H9 (cell line): ENCODE data around the gene PDZD2. TPM values are rescaled to one million over a fixed set of nuclear protein-coding genes. Genes with fewer than 3 reads are reported as not detected.

Experiments
- DNase-seq: peaks from one replicate; pipeline ENCODE4 v3.0.0-alpha.2; 2017
- H2AFZ ChIP-seq: one replicate; pipeline ENCODE4 v1.6.1; 2013; ENCODE audit warnings: mild to moderate bottlenecking, low read length, control low read depth, moderate library complexity
- H2AK5ac ChIP-seq: 2 replicates; pipeline ENCODE4 v1.6.1; 2013; ENCODE audit warnings: low read length, control low read depth, mixed read lengths; ENCODE audit not compliant: insufficient read length
- H2BK120ac ChIP-seq: one replicate; pipeline ENCODE4 v1.6.1; 2013; ENCODE audit warnings: low read depth, mild to moderate bottlenecking, low read length, control low read depth, inconsistent platforms; ENCODE audit not compliant: poor library complexity, severe bottlenecking
- H2BK12ac ChIP-seq: 2 replicates; pipeline ENCODE4 v1.6.1; 2013; ENCODE audit warnings: low read length, control low read depth, mixed read lengths, low read depth; ENCODE audit not compliant: insufficient read length
- H2BK15ac ChIP-seq: 2 replicates; pipeline ENCODE4 v1.6.1; 2013; ENCODE audit warnings: low read depth, low read length, control low read depth
- H2BK20ac ChIP-seq: one replicate; pipeline ENCODE4 v1.6.1; 2013; ENCODE audit warnings: low read depth, mild to moderate bottlenecking, low read length, control low read depth, inconsistent platforms; ENCODE audit not compliant: poor library complexity, severe bottlenecking
- H2BK5ac ChIP-seq: 2 replicates; pipeline ENCODE4 v1.6.1; 2013; ENCODE audit warnings: low read length, control low read depth, mixed read lengths; ENCODE audit not compliant: insufficient read length
- H3K14ac ChIP-seq: 2 replicates; pipeline ENCODE4 v1.6.1; 2013; ENCODE audit warnings: low read length, control low read depth; ENCODE audit not compliant: insufficient read depth
- H3K18ac ChIP-seq: 2 replicates; pipeline ENCODE4 v1.6.1; 2013; ENCODE audit warnings: low read depth, mild to moderate bottlenecking, mixed read lengths, low read length, control low read depth; ENCODE audit not compliant: insufficient read length
- H3K23ac ChIP-seq: 2 replicates; pipeline ENCODE4 v1.6.1; 2013; ENCODE audit warnings: low read length, control low read depth, mixed read lengths, low read depth; ENCODE audit not compliant: insufficient read length
- H3K23me2 ChIP-seq: 2 replicates; pipeline ENCODE4 v1.6.1; 2013; ENCODE audit warnings: low read depth, mild to moderate bottlenecking, mixed read lengths, low read length, control low read depth; ENCODE audit not compliant: insufficient read length, poor library complexity, severe bottlenecking
- H3K27ac ChIP-seq: 2 replicates; pipeline ENCODE4 v1.5.1; 2013; ENCODE audit warnings: low read length, control low read depth, mixed read lengths, low read depth; ENCODE audit not compliant: insufficient read length
- H3K27me3 ChIP-seq: 2 replicates; pipeline ENCODE4 v1.6.1; 2013; ENCODE audit warnings: low read length, control low read depth, inconsistent platforms; ENCODE audit not compliant: insufficient read depth
- H3K4ac ChIP-seq: 2 replicates; pipeline ENCODE4 v1.6.1; 2013; ENCODE audit warnings: low read depth, mild to moderate bottlenecking, control low read depth, inconsistent platforms, low read length, moderate library complexity
- H3K4me1 ChIP-seq: 2 replicates; pipeline ENCODE4 v1.6.1; 2013; ENCODE audit warnings: low read length, control low read depth, inconsistent platforms; ENCODE audit not compliant: insufficient read depth
- H3K4me2 ChIP-seq: 2 replicates; pipeline ENCODE4 v1.6.1; 2013; ENCODE audit warnings: low read length, control low read depth, mixed read lengths; ENCODE audit not compliant: insufficient read length, insufficient read depth
- H3K56ac ChIP-seq: 2 replicates; pipeline ENCODE4 v1.6.1; 2013; ENCODE audit warnings: low read depth, mild to moderate bottlenecking, mixed read lengths, low read length, control low read depth; ENCODE audit not compliant: insufficient read length
- H3K79me1 ChIP-seq: 2 replicates; pipeline ENCODE4 v1.6.1; 2013; ENCODE audit warnings: low read depth, mild to moderate bottlenecking, moderate library complexity, low read length, control low read depth, inconsistent platforms; ENCODE audit not compliant: insufficient read depth, poor library complexity, severe bottlenecking
- H3K79me2 ChIP-seq: 2 replicates; pipeline ENCODE4 v1.6.1; 2013; ENCODE audit warnings: low read length, control low read depth, inconsistent platforms; ENCODE audit not compliant: insufficient read depth
- H3K9ac ChIP-seq: 2 replicates; pipeline ENCODE4 v1.6.1; 2013; ENCODE audit warnings: low read length, control low read depth, mixed read lengths; ENCODE audit not compliant: insufficient read length; ENCODE audit errors: extremely low read depth
- H3K9me3 ChIP-seq: one replicate; pipeline ENCODE4 v1.6.1; 2013; ENCODE audit warnings: low read depth, low read length, inconsistent platforms; ENCODE audit not compliant: control insufficient read depth
- H3T11ph ChIP-seq: one replicate; pipeline ENCODE4 v1.6.1; 2013; ENCODE audit warnings: mild to moderate bottlenecking, low read length, control low read depth, inconsistent platforms
- H4K20me1 ChIP-seq: one replicate; pipeline ENCODE4 v1.6.1; 2013; ENCODE audit not compliant: control insufficient read depth, insufficient read length, insufficient read depth
- H4K5ac ChIP-seq: 2 replicates; pipeline ENCODE4 v1.6.1; 2013; ENCODE audit warnings: low read depth, mild to moderate bottlenecking, mixed read lengths, low read length, control low read depth; ENCODE audit not compliant: insufficient read length
- H4K8ac ChIP-seq: replicated peaks from 2 replicates; pipeline ENCODE4 v1.6.1; 2013; ENCODE audit warnings: low read length, control low read depth, mixed read lengths, low read depth; ENCODE audit not compliant: insufficient read length
- H4K91ac ChIP-seq: 2 replicates; pipeline ENCODE4 v1.6.1; 2013; ENCODE audit warnings: low read depth, mild to moderate bottlenecking, moderate library complexity, mixed read lengths, low read length, control low read depth; ENCODE audit not compliant: insufficient read length
- H3K27ac Mint-ChIP-seq, 3 experiments: 2 replicates in 2 of 3; 3 replicates in 1 of 3; pipeline ENCODE4 v1.8.0; 2020 to 2021; ENCODE audit warnings: mixed read lengths in 3 of 3, mild to moderate bottlenecking in 1 of 3, moderate library complexity in 1 of 3
- H3K27me3 Mint-ChIP-seq: 2 replicates; pipeline ENCODE4 v1.8.0; 2021; ENCODE audit warnings: low read depth, mild to moderate bottlenecking, moderate library complexity, mixed read lengths
- H3K36me3 Mint-ChIP-seq, 3 experiments: 2 replicates in 2 of 3; 3 replicates in 1 of 3; pipeline ENCODE4 v1.8.0; 2020 to 2021; ENCODE audit warnings: low read depth in 3 of 3, mixed read lengths in 3 of 3; ENCODE audit not compliant: insufficient read depth in 1 of 3
- H3K4me1 Mint-ChIP-seq, 2 experiments: 2 replicates each; pipeline ENCODE4 v1.8.0; 2020; ENCODE audit warnings: mixed read lengths in 2 of 2
- H3K4me3 Mint-ChIP-seq, 2 experiments: 2 replicates in 1 of 2; 3 replicates in 1 of 2; pipeline ENCODE4 v1.8.0; 2020 to 2021; ENCODE audit warnings: mild to moderate bottlenecking in 2 of 2, mixed read lengths in 2 of 2, moderate library complexity in 1 of 2
- H3K9me3 Mint-ChIP-seq, 2 experiments: 2 replicates in 1 of 2; 3 replicates in 1 of 2; pipeline ENCODE4 v1.8.0; 2020; ENCODE audit warnings: mild to moderate bottlenecking in 2 of 2, mixed read lengths in 2 of 2, moderate library complexity in 1 of 2
- WGBS: extraction: QIAGEN DNeasy Blood & Tissue Kit; methylation state at CpG from one replicate; pipeline ENCODE4 v1.1.7; 2013; ENCODE audit warnings: missing lambda C conversion rate, low lambda C conversion rate, mixed read lengths; ENCODE audit not compliant: insufficient read length; ENCODE audit errors: extremely low coverage; 5-methylcytosine and 5-hydroxymethylcytosine counted together
- total RNA-seq: library from RNA; stranded (reverse); gene quantifications from 2 replicates; pipeline ENCODE4 v1.2.1, GENCODE V29; 2021
- TF ChIP-seq, protein P1 (sequence below): fragments of 200-600 bp; sonication (generic); conservative IDR thresholded peaks from 3 replicates; pipeline ENCODE4 v1.8.0; 2021; ENCODE audit warnings: antibody characterized with exemption, mild to moderate bottlenecking

The PDZD2 gene
- total RNA-seq, 1 experiment from 2014 or later, result 9.9 TPM

- Histone ChIP-seq H2BK120ac (no peak overlapping the region), H2BK12ac (no peak overlapping the region), H2BK15ac (no peak overlapping the region), H4K5ac (no peak overlapping the region), H2AFZ (no peak overlapping the region), H3K79me1 (no peaks in the 10 kb centered on the region), H2BK5ac (no peak overlapping the region), H3K4me2 (no peak overlapping the region), H2BK20ac (no peak overlapping the region), H4K20me1 (no peaks in the 10 kb centered on the region), H3K23me2 (no peaks in the 10 kb centered on the region), H3K4me1 (no peaks in the 10 kb centered on the region), H4K91ac (no peak overlapping the region), H2AK5ac (no peak overlapping the region), H3K14ac (no peak overlapping the region), H3K79me2 (no peaks in the 10 kb centered on the region), H3K9ac (no peak overlapping the region), H3K18ac (no peak overlapping the region), H3K9me3 (no peaks in the 10 kb centered on the region), H3K56ac (no peak overlapping the region), H3K23ac (no peak overlapping the region), H3K4ac (no peak overlapping the region), H4K8ac (no peak overlapping the region), H3K27ac (no peak overlapping the region), H3T11ph (no peak overlapping the region), H3K27me3 (no peaks in the 10 kb centered on the region)
- Mint-ChIP-seq H3K36me3 (no peaks in the 10 kb centered on the region), H3K4me3 (no peak overlapping the region), H3K4me1 (peaks cover 3 to 4% of the 10 kb centered on the region in 2 experiments; a peak in 2 of 4 replicates), H3K9me3 (no peaks in the 10 kb centered on the region), H3K27ac (no peak overlapping the region), H3K27me3 (no peaks in the 10 kb centered on the region)
- no peak for DNase-seq
- TF ChIP-seq, protein P1, sequence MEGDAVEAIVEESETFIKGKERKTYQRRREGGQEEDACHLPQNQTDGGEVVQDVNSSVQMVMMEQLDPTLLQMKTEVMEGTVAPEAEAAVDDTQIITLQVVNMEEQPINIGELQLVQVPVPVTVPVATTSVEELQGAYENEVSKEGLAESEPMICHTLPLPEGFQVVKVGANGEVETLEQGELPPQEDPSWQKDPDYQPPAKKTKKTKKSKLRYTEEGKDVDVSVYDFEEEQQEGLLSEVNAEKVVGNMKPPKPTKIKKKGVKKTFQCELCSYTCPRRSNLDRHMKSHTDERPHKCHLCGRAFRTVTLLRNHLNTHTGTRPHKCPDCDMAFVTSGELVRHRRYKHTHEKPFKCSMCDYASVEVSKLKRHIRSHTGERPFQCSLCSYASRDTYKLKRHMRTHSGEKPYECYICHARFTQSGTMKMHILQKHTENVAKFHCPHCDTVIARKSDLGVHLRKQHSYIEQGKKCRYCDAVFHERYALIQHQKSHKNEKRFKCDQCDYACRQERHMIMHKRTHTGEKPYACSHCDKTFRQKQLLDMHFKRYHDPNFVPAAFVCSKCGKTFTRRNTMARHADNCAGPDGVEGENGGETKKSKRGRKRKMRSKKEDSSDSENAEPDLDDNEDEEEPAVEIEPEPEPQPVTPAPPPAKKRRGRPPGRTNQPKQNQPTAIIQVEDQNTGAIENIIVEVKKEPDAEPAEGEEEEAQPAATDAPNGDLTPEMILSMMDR, result no peak
- WGBS, result no CpG with 5 or more reads among the region's 1 CpG
Measured at GRCh38 chr5:31605920-31606319, 33.0 kb upstream of the PDZD2 start.
